Measurements from ENCODE around the gene LGALS13.

GRCh38 chr19:39643591-39643990 lies 41.3 kb downstream of the LGALS13 start:
- TF ChIP-seq CTCF (IDR thresholded peaks at IDR 0.05; ENCODE audit: low read depth, low read length) (no peak), EZH2phosphoT487 (IDR thresholded peaks at IDR 0.05; ENCODE audit: low read depth) (no peak)

Data from OCI-LY3 (cell line).